Kidney epithelial cell (primary cell): Measurements from ENCODE around the gene MIA. TPM values are rescaled to one million over a fixed set of nuclear protein-coding genes. Genes with fewer than 3 reads are reported as not detected.

ENCODE experiments used
- total RNA-seq: library from RNA; depleted of rRNA; stranded (reverse); fragments of >200 nt; gene quantifications from 2 replicates; pipeline ENCODE4 v1.2.3, GENCODE V29; 2015

Gene MIA
- total RNA-seq, 1 donor from 2014 or later = not detected

Other genes with a start within 250 kb of the MIA start
- 105 and 142 TPM in 2 replicates for gene SHKBP1, start 198.6 kb upstream of the MIA start, total RNA-seq
- 89.3 and 98.3 TPM in 2 replicates for gene LTBP4, start 174.2 kb upstream of the MIA start, total RNA-seq
- 12.6 and 20.0 TPM in 2 replicates for gene NUMBL, start 84.9 kb upstream of the MIA start, total RNA-seq
- 20.0 and 30.4 TPM in 2 replicates for gene COQ8B, start 58.6 kb upstream of the MIA start, total RNA-seq
- gene ITPKC, start 58.4 kb upstream of the MIA start, total RNA-seq = 25.8 and 40.2 TPM in 2 replicates
- gene ACTMAP, start 25.0 kb upstream of the MIA start, total RNA-seq = 7.2 and 8.8 TPM in 2 replicates
- gene SNRPA, start 24.3 kb upstream of the MIA start, total RNA-seq = 84.4 and 110 TPM in 2 replicates
- 23.0 and 35.3 TPM in 2 replicates for gene RAB4B, start 2.7 kb downstream of the MIA start, total RNA-seq
- 99.9 and 102 TPM in 2 replicates for gene EGLN2, start 23.7 kb downstream of the MIA start, total RNA-seq
- gene CYP2A6, start 74.9 kb downstream of the MIA start, total RNA-seq = not detected in 2 replicates
- not detected in 2 replicates for gene CYP2A7, start 106.7 kb downstream of the MIA start, total RNA-seq
- gene CYP2B6, start 215.8 kb downstream of the MIA start, total RNA-seq = 0.13 TPM in 1 of 2 replicates, not detected in the other